B cell (primary cell): Measurements from ENCODE around the gene GALNT7.

Experiments used
- CTCF ChIP-seq: fragments of 200-600 bp; IDR thresholded peaks from one replicate; pipeline ENCODE4 v1.8.0; 2022; ENCODE audit warnings: antibody characterized with exemption, mild to moderate bottlenecking
- EZH2 ChIP-seq: IDR thresholded peaks from 2 replicates; pipeline ENCODE4 v1.6.1; 2012; ENCODE audit warnings: borderline replicate concordance, low read depth, mild to moderate bottlenecking, moderate library complexity, low read length; ENCODE audit not compliant: insufficient read depth, poor library complexity, severe bottlenecking

- TF ChIP-seq CTCF (no peak), EZH2 (no peak)
Measured at GRCh38 chr4:173343832-173344397, 175.3 kb downstream of the GALNT7 start.
